HG03354 (cell line): Measurements from ENCODE around the gene ZNF610.
A peak's percentile ranks its signal among the peaks of the same experiment; 100 is the strongest.
"Not testable (repeated sequence)": the region's sequence is repeated elsewhere in the genome, so short reads cannot be mapped to it uniquely, and the experiment has no call there.

Experiments used
- ATAC-seq: cut with Tn5 transposase; IDR thresholded peaks from one replicate; pipeline ENCODE4 v1.9.1; 2021; ENCODE audit warnings: mild to moderate bottlenecking; ENCODE audit not compliant: unreplicated experiment, poor library complexity, severe bottlenecking

The ZNF610 gene

GRCh38 chr19:52336117-52336790 is at the start of gene ZNF610:
Gene ZNF610, plus strand, starts transcription at chr19:52336243. Its CDS starts 12,930 bp downstream, at chr19:52349173.
- ATAC-seq: peak; percentile 83

GRCh38 chr19:52286256-52286655 is 49.8 kb upstream of the ZNF610 start:
- ATAC-seq: no peak

GRCh38 chr19:52291781-52292180 is 44.3 kb upstream of the ZNF610 start:
- no peak for ATAC-seq

GRCh38 chr19:52292946-52293345 is 43.1 kb upstream of the ZNF610 start:
- not testable (repeated sequence) for ATAC-seq

GRCh38 chr19:52296400-52296772 is 39.7 kb upstream of the ZNF610 start:
- ATAC-seq: peak; percentile 5

GRCh38 chr19:52296773-52297600 is 39.1 kb upstream of the ZNF610 start, which contains the start of gene ZNF480:
Gene ZNF480, plus strand, starts transcription at chr19:52297169. Its CDS starts 3,244 bp downstream, at chr19:52300413.
- peak; percentile 72 for ATAC-seq

GRCh38 chr19:52297601-52298364 is 38.3 kb upstream of the ZNF610 start:
- ATAC-seq: peak; percentile 39

- no peak for ATAC-seq
Measured at GRCh38 chr19:52307275-52307674, 28.8 kb upstream of the ZNF610 start.

GRCh38 chr19:52322429-52322828 is 13.6 kb upstream of the ZNF610 start:
- ATAC-seq: no peak

GRCh38 chr19:52331757-52332156 is 4.3 kb upstream of the ZNF610 start:
- ATAC-seq: no peak

GRCh38 chr19:52335768-52336116 is 301 bp upstream of the ZNF610 start:
- no peak for ATAC-seq

GRCh38 chr19:52336791-52337381 is 843 bp downstream of the ZNF610 start:
- no peak for ATAC-seq

GRCh38 chr19:52339022-52339421 is 3.0 kb downstream of the ZNF610 start:
- not testable (repeated sequence) for ATAC-seq

- ATAC-seq: no peak
Measured at GRCh38 chr19:52343548-52343947, 7.5 kb downstream of the ZNF610 start.

- ATAC-seq: no peak
Measured at GRCh38 chr19:52345162-52345561, 9.1 kb downstream of the ZNF610 start.

- no peak for ATAC-seq
Measured at GRCh38 chr19:52351512-52351911, 15.5 kb downstream of the ZNF610 start.

GRCh38 chr19:52366414-52366824 is 30.4 kb downstream of the ZNF610 start:
- no peak for ATAC-seq

GRCh38 chr19:52369559-52370340 is 33.7 kb downstream of the ZNF610 start, which contains the start of gene ZNF880:
Gene ZNF880, plus strand, starts transcription at chr19:52369923. Its CDS starts 43 bp downstream, at chr19:52369966.
- peak; percentile 89 for ATAC-seq

GRCh38 chr19:52370341-52370710 is 34.3 kb downstream of the ZNF610 start:
- ATAC-seq: no peak
